ENCODE results near the gene RNASE7. TPM values are rescaled to one million over a fixed set of nuclear protein-coding genes. Genes with fewer than 3 reads are reported as not detected.

RNASE7 gene
- total RNA-seq, 2 donors from 2014 or later, result not detected

DNA sequence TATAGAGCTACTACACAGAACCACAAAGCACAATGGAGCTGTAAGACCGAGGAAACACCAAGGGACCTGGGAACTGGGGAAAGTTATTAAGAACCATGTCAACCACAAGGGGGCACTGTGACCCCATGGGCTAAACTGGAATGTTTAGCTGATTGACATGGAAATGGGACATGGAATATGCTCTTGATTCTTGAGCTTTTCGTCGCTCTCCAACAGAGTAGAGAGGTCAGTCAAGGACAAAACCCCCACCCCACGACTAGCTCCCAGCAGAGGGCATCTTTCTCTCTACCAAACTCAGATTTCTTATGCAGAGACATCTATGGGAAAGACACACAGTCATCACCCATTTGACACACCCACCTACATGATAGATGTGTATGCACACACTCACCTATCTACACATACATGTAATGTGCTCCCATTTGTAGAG lies 27.4 kb upstream of the RNASE7 start:
- DNase-seq (ENCODE audit: low spot score), result peak; percentile 92
- no peak overlapping the region for H3K4me3 ChIP-seq

DNA sequence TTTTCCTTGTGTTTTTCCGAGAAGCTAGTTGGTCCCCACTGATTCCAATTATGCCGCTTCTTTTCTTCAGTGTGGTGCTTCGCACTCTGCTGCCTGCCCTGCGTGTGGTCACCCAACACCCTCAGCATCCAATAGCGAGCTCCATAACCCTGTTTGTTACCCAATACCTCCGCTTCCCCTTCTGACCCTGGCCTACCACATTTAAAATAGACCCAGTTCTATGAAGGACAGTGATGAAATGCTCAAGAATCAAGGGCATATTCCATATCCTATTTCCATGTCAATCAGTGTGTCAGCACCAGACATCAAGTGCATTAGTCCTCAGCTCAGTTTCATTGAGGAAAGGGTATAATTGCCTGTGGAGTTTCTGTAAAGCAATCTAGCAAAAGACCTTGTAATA lies 26.9 kb upstream of the RNASE7 start:
- no peak overlapping the region for H3K4me3 ChIP-seq
- TF ChIP-seq, protein P1, sequence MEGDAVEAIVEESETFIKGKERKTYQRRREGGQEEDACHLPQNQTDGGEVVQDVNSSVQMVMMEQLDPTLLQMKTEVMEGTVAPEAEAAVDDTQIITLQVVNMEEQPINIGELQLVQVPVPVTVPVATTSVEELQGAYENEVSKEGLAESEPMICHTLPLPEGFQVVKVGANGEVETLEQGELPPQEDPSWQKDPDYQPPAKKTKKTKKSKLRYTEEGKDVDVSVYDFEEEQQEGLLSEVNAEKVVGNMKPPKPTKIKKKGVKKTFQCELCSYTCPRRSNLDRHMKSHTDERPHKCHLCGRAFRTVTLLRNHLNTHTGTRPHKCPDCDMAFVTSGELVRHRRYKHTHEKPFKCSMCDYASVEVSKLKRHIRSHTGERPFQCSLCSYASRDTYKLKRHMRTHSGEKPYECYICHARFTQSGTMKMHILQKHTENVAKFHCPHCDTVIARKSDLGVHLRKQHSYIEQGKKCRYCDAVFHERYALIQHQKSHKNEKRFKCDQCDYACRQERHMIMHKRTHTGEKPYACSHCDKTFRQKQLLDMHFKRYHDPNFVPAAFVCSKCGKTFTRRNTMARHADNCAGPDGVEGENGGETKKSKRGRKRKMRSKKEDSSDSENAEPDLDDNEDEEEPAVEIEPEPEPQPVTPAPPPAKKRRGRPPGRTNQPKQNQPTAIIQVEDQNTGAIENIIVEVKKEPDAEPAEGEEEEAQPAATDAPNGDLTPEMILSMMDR (IDR thresholded peaks at IDR 0.05), result no peak
- no peak for DNase-seq (ENCODE audit: low spot score)
- no peaks in the 10 kb centered on the region for H3K27me3 ChIP-seq
- H3K9me3 ChIP-seq, result no peaks in the 10 kb centered on the region
- H3K27ac ChIP-seq, result peak overlapping the region in 1 of 2 donors; percentile 13
- peaks cover 38% of the 10 kb centered on the region for H3K36me3 ChIP-seq
- H3K4me1 ChIP-seq, result peaks cover 0 to 5% of the 10 kb centered on the region in 2 donors

More for the DNA sequence above, 27.4 kb upstream of the RNASE7 start:
- Histone ChIP-seq H3K27me3 (no peaks in the 10 kb centered on the region), H3K4me1 (peaks cover 0 to 5% of the 10 kb centered on the region in 2 donors), H3K27ac (peak overlapping the region in 1 of 2 donors; percentile 13), H3K9me3 (no peaks in the 10 kb centered on the region), H3K36me3 (peaks cover 34% of the 10 kb centered on the region)
- TF ChIP-seq, protein P1 (IDR thresholded peaks at IDR 0.05), result peak; percentile 81 to 95

DNA sequence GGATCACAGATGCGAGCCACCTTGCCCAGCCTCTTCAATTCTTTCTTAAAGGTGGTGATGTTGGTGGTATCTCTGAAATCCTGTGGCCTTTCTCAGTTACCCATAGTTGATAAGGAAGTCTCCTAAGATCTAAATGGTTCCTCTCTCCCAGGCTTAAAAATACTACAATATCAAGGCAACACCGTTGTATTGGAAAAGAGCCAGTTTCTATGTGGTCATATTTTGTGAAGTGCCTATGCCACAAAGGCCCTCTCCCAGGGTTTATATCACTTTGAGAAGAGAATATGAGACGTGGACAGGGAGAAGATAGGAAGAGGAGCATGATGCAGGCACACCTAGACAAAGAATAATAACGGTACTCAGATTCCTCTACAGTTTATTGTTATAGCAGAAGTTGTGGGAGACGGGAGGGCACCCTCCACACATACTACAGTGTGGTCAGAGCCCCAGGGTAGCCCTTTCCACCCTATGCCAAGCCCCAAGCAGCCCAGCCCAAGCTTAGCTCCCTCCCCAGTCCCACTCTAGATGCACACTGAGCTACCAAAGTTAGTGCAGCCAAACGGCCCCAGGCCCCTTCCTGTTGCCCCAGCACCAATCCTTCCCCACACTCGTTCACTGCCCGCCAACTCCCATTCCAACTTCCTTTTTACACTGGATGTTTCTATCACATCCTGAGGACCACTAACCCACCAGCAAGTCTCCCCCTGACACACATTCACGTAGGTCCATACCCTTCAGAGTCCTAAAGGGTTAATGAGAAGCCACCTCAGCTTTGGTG lies 25.6 kb upstream of the RNASE7 start:
- Histone ChIP-seq H3K36me3 (peaks cover 51% of the 10 kb centered on the region), H3K27me3 (no peaks in the 10 kb centered on the region), H3K9me3 (no peaks in the 10 kb centered on the region), H3K27ac (no peak overlapping the region), H3K4me1 (peaks cover 0 to 5% of the 10 kb centered on the region in 2 donors), H3K4me3 (no peak overlapping the region)
- no peak for DNase-seq (ENCODE audit: low spot score)
- TF ChIP-seq, protein P1 (IDR thresholded peaks at IDR 0.05), result no peak

DNA sequence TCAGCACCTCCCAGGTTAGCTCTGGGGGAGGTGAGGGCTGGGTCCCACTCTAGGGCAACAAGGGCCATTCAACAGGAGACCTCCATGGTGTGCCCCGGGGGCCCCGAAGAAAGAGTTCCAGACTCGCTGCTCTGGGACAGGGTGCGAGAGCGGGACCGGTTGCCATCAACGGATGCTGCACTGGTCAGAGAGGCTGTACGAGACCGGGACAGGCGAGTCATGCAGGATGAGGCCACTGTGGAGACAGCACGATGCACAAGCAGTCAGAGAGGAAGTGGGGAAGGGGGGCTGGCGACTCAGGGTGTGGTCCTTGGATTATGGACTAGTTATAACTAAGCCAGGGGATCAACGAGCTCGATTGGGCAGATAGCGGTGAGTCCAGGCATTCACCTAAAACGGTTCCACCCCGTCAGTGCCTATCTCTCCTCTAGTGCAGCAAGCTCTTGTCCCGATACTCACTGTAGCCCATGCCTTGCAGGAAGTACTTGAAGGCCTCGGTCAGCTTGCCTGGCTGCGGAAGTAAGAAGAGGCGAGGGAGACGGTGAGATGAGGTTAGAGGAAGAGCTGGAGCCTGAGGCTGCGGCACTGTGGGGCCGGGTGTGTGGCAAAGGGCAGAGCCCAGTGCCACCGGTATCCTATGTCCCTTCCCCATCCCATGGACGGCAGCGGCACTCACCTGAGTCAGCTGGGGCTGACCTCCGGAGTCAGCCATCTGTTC lies 24.5 kb upstream of the RNASE7 start:
- Histone ChIP-seq H3K4me3 (no peak overlapping the region), H3K36me3 (peaks cover 57% of the 10 kb centered on the region), H3K27ac (no peak overlapping the region), H3K27me3 (no peaks in the 10 kb centered on the region), H3K4me1 (peaks cover 0 to 10% of the 10 kb centered on the region in 2 donors), H3K9me3 (no peaks in the 10 kb centered on the region)
- DNase-seq (ENCODE audit: low spot score), result no peak
- TF ChIP-seq, protein P1 (IDR thresholded peaks at IDR 0.05), result no peak

DNA sequence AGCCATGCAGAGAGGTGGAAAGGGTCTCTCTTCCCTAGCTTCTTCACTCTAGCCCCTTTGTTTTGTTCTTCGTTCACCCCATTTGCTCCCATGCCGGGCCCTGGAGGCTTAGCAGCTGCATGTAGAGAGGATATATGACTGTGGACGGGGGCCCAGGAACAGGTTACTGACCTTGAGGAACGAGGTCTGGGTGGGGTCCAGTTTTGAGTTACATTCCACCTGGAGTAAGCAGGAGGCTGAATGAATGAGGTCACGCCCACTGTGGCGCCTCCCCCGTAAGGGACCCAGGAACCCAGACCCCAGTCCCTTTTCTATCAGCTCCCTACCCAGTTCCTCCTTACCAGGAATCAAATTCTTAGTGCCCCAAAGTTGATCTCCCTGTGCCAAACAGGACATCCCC lies 23.9 kb upstream of the RNASE7 start:
- H3K4me1 ChIP-seq, result peaks cover 0 to 16% of the 10 kb centered on the region in 2 donors
- no peaks in the 10 kb centered on the region for H3K27me3 ChIP-seq
- DNase-seq (ENCODE audit: low spot score), result no peak
- TF ChIP-seq, protein P1 (IDR thresholded peaks at IDR 0.05), result no peak
- no peaks in the 10 kb centered on the region for H3K9me3 ChIP-seq
- peaks cover 57% of the 10 kb centered on the region for H3K36me3 ChIP-seq
- no peak overlapping the region for H3K27ac ChIP-seq
- no peak overlapping the region for H3K4me3 ChIP-seq

Data from right atrium auricular region (tissue), 2 donors.